Neural cell (in vitro differentiated cells): ENCODE results near the gene IL36A.

Experiments used
- CTCF ChIP-seq: fragments of 450-650 bp; IDR thresholded peaks from 2 replicates; pipeline ENCODE4 v1.5.1; 2014; ENCODE audit warnings: antibody characterized with exemption, mild to moderate bottlenecking, moderate library complexity; ENCODE audit not compliant: poor library complexity, severe bottlenecking
- EZH2 ChIP-seq: fragments of 200-600, 300-800 bp; shearing (Covaris generic), sonication (generic); IDR thresholded peaks from 2 replicates; pipeline ENCODE4 v1.6.1; 2014; ENCODE audit warnings: antibody characterized with exemption, low read length, borderline replicate concordance, mild to moderate bottlenecking; ENCODE audit not compliant: insufficient read depth, poor library complexity, severe bottlenecking
- POLR2AphosphoS5 ChIP-seq: IDR thresholded peaks from 2 replicates; pipeline ENCODE4 v1.6.1; 2012
- TF ChIP-seq, protein P1 (sequence below): IDR thresholded peaks from 2 replicates; pipeline ENCODE4 v1.6.1; 2012; ENCODE audit warnings: borderline replicate concordance

DNA sequence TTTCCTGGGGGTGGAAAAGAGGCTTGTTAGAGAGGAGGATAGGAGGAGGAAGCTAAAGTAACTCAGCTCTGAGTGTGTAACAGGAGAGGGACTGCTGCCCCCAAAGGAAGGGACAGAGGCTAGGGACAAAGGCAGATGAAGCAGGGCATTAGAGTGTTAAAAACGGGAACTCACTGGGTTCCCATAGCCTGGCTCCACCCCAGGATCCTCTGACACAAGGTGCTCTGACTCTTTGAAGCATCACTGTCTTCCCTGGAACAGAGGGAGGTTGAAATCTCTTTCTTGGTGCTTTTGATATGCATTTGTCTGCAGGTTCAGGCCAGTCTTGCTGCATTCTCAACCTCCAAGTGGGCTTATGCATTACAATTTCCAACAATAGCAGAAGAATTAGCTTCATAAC lies 22.9 kb downstream of the IL36A start:
- TF ChIP-seq CTCF, result no peak
- TF ChIP-seq EZH2, result no peak
- no peak for TF ChIP-seq POLR2AphosphoS5
- TF ChIP-seq, protein P1, sequence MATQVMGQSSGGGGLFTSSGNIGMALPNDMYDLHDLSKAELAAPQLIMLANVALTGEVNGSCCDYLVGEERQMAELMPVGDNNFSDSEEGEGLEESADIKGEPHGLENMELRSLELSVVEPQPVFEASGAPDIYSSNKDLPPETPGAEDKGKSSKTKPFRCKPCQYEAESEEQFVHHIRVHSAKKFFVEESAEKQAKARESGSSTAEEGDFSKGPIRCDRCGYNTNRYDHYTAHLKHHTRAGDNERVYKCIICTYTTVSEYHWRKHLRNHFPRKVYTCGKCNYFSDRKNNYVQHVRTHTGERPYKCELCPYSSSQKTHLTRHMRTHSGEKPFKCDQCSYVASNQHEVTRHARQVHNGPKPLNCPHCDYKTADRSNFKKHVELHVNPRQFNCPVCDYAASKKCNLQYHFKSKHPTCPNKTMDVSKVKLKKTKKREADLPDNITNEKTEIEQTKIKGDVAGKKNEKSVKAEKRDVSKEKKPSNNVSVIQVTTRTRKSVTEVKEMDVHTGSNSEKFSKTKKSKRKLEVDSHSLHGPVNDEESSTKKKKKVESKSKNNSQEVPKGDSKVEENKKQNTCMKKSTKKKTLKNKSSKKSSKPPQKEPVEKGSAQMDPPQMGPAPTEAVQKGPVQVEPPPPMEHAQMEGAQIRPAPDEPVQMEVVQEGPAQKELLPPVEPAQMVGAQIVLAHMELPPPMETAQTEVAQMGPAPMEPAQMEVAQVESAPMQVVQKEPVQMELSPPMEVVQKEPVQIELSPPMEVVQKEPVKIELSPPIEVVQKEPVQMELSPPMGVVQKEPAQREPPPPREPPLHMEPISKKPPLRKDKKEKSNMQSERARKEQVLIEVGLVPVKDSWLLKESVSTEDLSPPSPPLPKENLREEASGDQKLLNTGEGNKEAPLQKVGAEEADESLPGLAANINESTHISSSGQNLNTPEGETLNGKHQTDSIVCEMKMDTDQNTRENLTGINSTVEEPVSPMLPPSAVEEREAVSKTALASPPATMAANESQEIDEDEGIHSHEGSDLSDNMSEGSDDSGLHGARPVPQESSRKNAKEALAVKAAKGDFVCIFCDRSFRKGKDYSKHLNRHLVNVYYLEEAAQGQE, result no peak
